CD14-positive monocyte (primary cell): ENCODE data around the gene SATB1. TPM values are rescaled to one million over a fixed set of nuclear protein-coding genes. Genes with fewer than 3 reads are reported as not detected.

Source experiments
- DNase-seq, 3 donors: peaks; one replicate each; pipeline ENCODE4 v3.0.0-alpha.2; 2011 to 2022
- H2AFZ ChIP-seq: 2 replicates; pipeline ENCODE4 v1.6.0; 2012; ENCODE audit warnings: mild to moderate bottlenecking, low read depth, low read length, inconsistent platforms; ENCODE audit not compliant: insufficient read depth, poor library complexity, severe bottlenecking
- H3K27ac ChIP-seq, 2 donors: 1 replicate in 1 of 2; 2 replicates in 1 of 2; pipeline ENCODE4 v1.5.1; 2012 to 2013; ENCODE audit warnings: low read length in 2 of 2, control low read depth in 1 of 2, inconsistent platforms in 1 of 2, low read depth in 1 of 2, mild to moderate bottlenecking in 1 of 2
- H3K27me3 ChIP-seq, 2 donors: one replicate each; pipeline versions ENCODE4 v1.6.0 to v1.6.1; 2011 to 2013; ENCODE audit warnings: low read length in 2 of 2; ENCODE audit not compliant: control insufficient read depth in 2 of 2, insufficient read depth in 2 of 2
- H3K36me3 ChIP-seq, 2 donors: replicated peaks in 1 of 2; 1 replicate in 1 of 2; 2 replicates in 1 of 2; pipeline versions ENCODE4 v1.5.1 to v1.6.1; 2012 to 2013; ENCODE audit warnings: low read length in 2 of 2, control low read depth in 1 of 2, inconsistent platforms in 1 of 2, mild to moderate bottlenecking in 1 of 2; ENCODE audit not compliant: insufficient read depth in 2 of 2, control insufficient read depth in 1 of 2
- H3K4me1 ChIP-seq, 2 donors: 1 replicate in 1 of 2; 2 replicates in 1 of 2; pipeline versions ENCODE4 v1.5.1 to v1.6.1; 2012 to 2013; ENCODE audit warnings: low read length in 2 of 2, control low read depth in 1 of 2, inconsistent platforms in 1 of 2, mild to moderate bottlenecking in 1 of 2, moderate library complexity in 1 of 2; ENCODE audit not compliant: insufficient read depth in 2 of 2, control insufficient read depth in 1 of 2
- H3K4me2 ChIP-seq: replicated peaks from 2 replicates; pipeline ENCODE3; 2012; ENCODE audit warnings: low read length, moderate library complexity, mild to moderate bottlenecking; ENCODE audit not compliant: poor library complexity, severe bottlenecking; ENCODE audit errors: extremely low read depth
- H3K4me3 ChIP-seq, 3 experiments: fragments of 200-600 bp in 1 of 3; sonication (generic) in 1 of 3; replicated peaks in 1 of 3; 1 replicate in 2 of 3; 2 replicates in 1 of 3; pipeline ENCODE4 v1.5.1; 2011 to 2013; ENCODE audit warnings: low read length in 3 of 3, mild to moderate bottlenecking in 3 of 3, control low read depth in 2 of 3, low read depth in 2 of 3, inconsistent platforms in 1 of 3, moderate library complexity in 1 of 3
- H3K79me2 ChIP-seq: 2 replicates; pipeline ENCODE4 v1.6.0; 2012; ENCODE audit warnings: mild to moderate bottlenecking, control low read depth, inconsistent platforms, low read length, moderate library complexity; ENCODE audit not compliant: insufficient read depth
- H3K9ac ChIP-seq: 2 replicates; pipeline ENCODE4 v1.6.0; 2017; ENCODE audit warnings: low read length, mild to moderate bottlenecking; ENCODE audit not compliant: insufficient read depth, poor library complexity, severe bottlenecking
- H3K9me3 ChIP-seq, 2 donors: replicated peaks in 1 of 2; 1 replicate in 1 of 2; 2 replicates in 1 of 2; pipeline versions ENCODE4 v1.5.1 to v1.6.1; 2012 to 2013; ENCODE audit warnings: low read length in 2 of 2, control low read depth in 1 of 2; ENCODE audit not compliant: control insufficient read depth in 1 of 2, insufficient read depth in 1 of 2
- H4K20me1 ChIP-seq: 2 replicates; pipeline ENCODE4 v1.6.0; 2012; ENCODE audit warnings: mild to moderate bottlenecking, low read length, control low read depth, moderate library complexity; ENCODE audit not compliant: insufficient read depth
- H3K27ac Mint-ChIP-seq, 7 donors: one replicate each; pipeline ENCODE4 v1.8.0; 2020; ENCODE audit warnings: mild to moderate bottlenecking in 7 of 7, mixed read lengths in 7 of 7, moderate library complexity in 6 of 7, inconsistent platforms in 2 of 7
- H3K27me3 Mint-ChIP-seq, 3 donors: one replicate each; pipeline ENCODE4 v1.8.0; 2021 to 2022; ENCODE audit warnings: low read depth in 3 of 3, mild to moderate bottlenecking in 3 of 3, mixed read lengths in 3 of 3, moderate library complexity in 3 of 3, inconsistent platforms in 1 of 3
- H3K36me3 Mint-ChIP-seq, 2 donors: one replicate each; pipeline ENCODE4 v1.8.0; 2020; ENCODE audit warnings: mixed read lengths in 2 of 2, inconsistent platforms in 1 of 2, mild to moderate bottlenecking in 1 of 2
- H3K4me1 Mint-ChIP-seq: one replicate; pipeline ENCODE4 v1.8.0; 2020; ENCODE audit warnings: mild to moderate bottlenecking, mixed read lengths
- H3K4me3 Mint-ChIP-seq, 2 donors: one replicate each; pipeline ENCODE4 v1.8.0; 2020; ENCODE audit warnings: mild to moderate bottlenecking in 2 of 2, mixed read lengths in 2 of 2, moderate library complexity in 1 of 2
- H3K9me3 Mint-ChIP-seq, 7 donors: one replicate each; pipeline ENCODE4 v1.8.0; 2020 to 2022; ENCODE audit warnings: mixed read lengths in 7 of 7, mild to moderate bottlenecking in 6 of 7, moderate library complexity in 6 of 7, inconsistent platforms in 2 of 7
- WGBS: methylation state at CpG from one replicate; pipeline ENCODE4 v1.1.5; 2013; ENCODE audit warnings: missing lambda C conversion rate; ENCODE audit not compliant: insufficient coverage; 5-methylcytosine and 5-hydroxymethylcytosine counted together
- intact Hi-C, 2 donors: fragments of 100-400 bp; cut with micrococcal nuclease; formaldehyde crosslinking; loops; one replicate each; pipeline versions ENCODE4 v1.15.0 to v1.15.1; 2023
- polyA plus RNA-seq, 3 donors: library from polyadenylated mRNA; depleted of rRNA in 1 of 3; unstranded in 2 of 3; stranded (reverse) in 1 of 3; fragments of 300-500 nt in 2 of 3; fragments of >200 nt in 1 of 3; fragmentation: Illumina TruSeq in 2 of 3; gene quantifications; 1 replicate in 2 of 3; 2 replicates in 1 of 3; pipeline ENCODE4 v1.2.3, GENCODE V29; 2012 to 2021
- TF ChIP-seq, protein P1 (sequence below): fragments of 200-600 bp; IDR thresholded peaks from one replicate; pipeline ENCODE4 v1.8.0; 2022; ENCODE audit warnings: antibody characterized with exemption, mild to moderate bottlenecking

The SATB1 gene
- polyA plus RNA-seq, 3 donors: 4.3 to 35.3 (median 6.9) TPM

DNA sequence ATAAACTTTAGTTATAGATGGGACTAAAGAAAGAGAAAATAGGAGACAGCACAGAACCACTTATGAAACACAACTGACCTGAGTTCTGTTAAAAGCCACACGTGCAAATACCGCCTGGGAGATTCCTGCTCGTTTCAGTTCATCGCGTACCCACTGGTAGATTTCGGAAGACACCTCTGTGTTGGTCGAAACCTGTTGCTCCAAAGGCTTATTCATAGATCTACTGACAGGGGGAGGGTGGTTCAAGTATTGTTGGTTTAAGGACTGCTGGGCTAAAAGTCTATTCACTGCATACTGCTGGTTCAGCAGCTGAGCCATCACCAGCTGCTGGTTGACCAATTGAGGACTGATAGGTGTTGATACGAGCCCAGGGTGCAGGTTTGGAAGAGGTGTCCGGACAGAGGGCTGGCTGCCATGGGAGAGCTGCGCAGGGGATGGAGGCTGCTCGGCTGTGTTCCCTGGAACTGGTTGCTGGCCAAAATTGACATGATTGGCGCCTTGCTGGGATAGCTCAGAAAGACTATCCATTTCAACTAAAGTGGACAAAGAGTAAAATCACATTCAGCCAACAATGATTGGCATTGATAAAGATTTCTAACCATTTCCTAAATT lies 30.6 kb downstream of the SATB1 start:
- H3K4me1 Mint-ChIP-seq: no peaks in the 10 kb centered on the region
- H3K4me3 Mint-ChIP-seq: no peak overlapping the region
- no peak overlapping the region for H3K27ac ChIP-seq
- TF ChIP-seq, protein P1, sequence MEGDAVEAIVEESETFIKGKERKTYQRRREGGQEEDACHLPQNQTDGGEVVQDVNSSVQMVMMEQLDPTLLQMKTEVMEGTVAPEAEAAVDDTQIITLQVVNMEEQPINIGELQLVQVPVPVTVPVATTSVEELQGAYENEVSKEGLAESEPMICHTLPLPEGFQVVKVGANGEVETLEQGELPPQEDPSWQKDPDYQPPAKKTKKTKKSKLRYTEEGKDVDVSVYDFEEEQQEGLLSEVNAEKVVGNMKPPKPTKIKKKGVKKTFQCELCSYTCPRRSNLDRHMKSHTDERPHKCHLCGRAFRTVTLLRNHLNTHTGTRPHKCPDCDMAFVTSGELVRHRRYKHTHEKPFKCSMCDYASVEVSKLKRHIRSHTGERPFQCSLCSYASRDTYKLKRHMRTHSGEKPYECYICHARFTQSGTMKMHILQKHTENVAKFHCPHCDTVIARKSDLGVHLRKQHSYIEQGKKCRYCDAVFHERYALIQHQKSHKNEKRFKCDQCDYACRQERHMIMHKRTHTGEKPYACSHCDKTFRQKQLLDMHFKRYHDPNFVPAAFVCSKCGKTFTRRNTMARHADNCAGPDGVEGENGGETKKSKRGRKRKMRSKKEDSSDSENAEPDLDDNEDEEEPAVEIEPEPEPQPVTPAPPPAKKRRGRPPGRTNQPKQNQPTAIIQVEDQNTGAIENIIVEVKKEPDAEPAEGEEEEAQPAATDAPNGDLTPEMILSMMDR: no peak
- H3K79me2 ChIP-seq: no peaks in the 10 kb centered on the region
- H3K36me3 Mint-ChIP-seq: peaks cover 38 to 39% of the 10 kb centered on the region in 2 donors
- H4K20me1 ChIP-seq: no peaks in the 10 kb centered on the region
- H3K9me3 ChIP-seq: no peaks in the 10 kb centered on the region
- H3K36me3 ChIP-seq: peaks cover 28 to 77% of the 10 kb centered on the region in 2 donors
- no peaks in the 10 kb centered on the region for H3K4me1 ChIP-seq
- H3K4me3 ChIP-seq: no peak overlapping the region
- WGBS: 95% methylated on average over 9 of the region's 12 CpGs
- intact Hi-C loops: no loop called here
- no peak overlapping the region for H3K4me2 ChIP-seq
- no peak for DNase-seq
- H3K27ac Mint-ChIP-seq: no peak overlapping the region
- no peak overlapping the region for H2AFZ ChIP-seq
- H3K9me3 Mint-ChIP-seq: no peaks in the 10 kb centered on the region
- H3K27me3 ChIP-seq: no peaks in the 10 kb centered on the region
- no peak overlapping the region for H3K9ac ChIP-seq
- H3K27me3 Mint-ChIP-seq: no peaks in the 10 kb centered on the region

DNA sequence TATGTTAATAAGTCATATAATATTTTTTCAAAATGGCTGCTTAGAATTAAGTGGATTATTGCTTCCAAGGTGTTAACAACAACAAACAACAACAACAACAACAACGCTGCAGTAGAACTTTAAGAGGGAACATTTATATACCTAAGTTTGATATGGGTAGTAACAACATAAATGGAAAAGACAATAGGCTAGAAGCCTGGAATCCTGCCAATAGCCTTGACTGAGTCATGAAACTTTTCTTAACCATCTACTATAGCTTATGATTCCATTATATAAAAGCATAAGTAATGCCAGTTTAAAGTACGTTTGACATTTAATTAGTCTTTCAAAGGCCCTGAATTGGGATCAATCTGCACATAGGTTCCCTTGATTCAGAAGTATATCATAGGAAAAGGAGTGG lies 31.2 kb downstream of the SATB1 start:
- Histone ChIP-seq H3K9ac (no peak overlapping the region), H3K27me3 (no peaks in the 10 kb centered on the region), H3K79me2 (no peaks in the 10 kb centered on the region), H3K4me1 (no peaks in the 10 kb centered on the region), H2AFZ (no peak overlapping the region), H3K4me3 (no peak overlapping the region), H4K20me1 (no peaks in the 10 kb centered on the region), H3K4me2 (no peak overlapping the region), H3K36me3 (peaks cover 28 to 71% of the 10 kb centered on the region in 2 donors), H3K9me3 (no peaks in the 10 kb centered on the region), H3K27ac (no peak overlapping the region)
- no CpG with 5 or more reads among the region's 2 CpGs for WGBS
- H3K9me3 Mint-ChIP-seq: no peaks in the 10 kb centered on the region
- no peak for DNase-seq
- intact Hi-C loops: no loop called here
- TF ChIP-seq, protein P1: no peak
- H3K4me3 Mint-ChIP-seq: no peak overlapping the region
- H3K27ac Mint-ChIP-seq: no peak overlapping the region
- H3K27me3 Mint-ChIP-seq: no peaks in the 10 kb centered on the region
- peaks cover 37 to 39% of the 10 kb centered on the region in 2 donors for H3K36me3 Mint-ChIP-seq
- no peaks in the 10 kb centered on the region for H3K4me1 Mint-ChIP-seq
